Naive thymus-derived CD8-positive, alpha-beta T cell (primary cell): Measurements from ENCODE around the gene THAP9. TPM values are rescaled to one million over a fixed set of nuclear protein-coding genes. Genes with fewer than 3 reads are reported as not detected.

Source experiments
- ATAC-seq, 2 donors: fragments of 150-1000 bp; cut with Tn5 transposase in 1 of 2; sonication (Bioruptor Pico), chemical (Tn5 transposase) in 1 of 2; 1 replicate in 1 of 2; 2 replicates in 1 of 2; pipeline ENCODE4 v1.10.0; 2021; ENCODE audit warnings: mild to moderate bottlenecking in 2 of 2, moderate library complexity in 2 of 2
- POLR2A ChIA-PET: fragments of 350-600 bp; sonication (Branson Sonifier 250); formaldehyde crosslinking; loops from one replicate; lab custom pipeline; 2021; ENCODE audit warnings: antibody characterized with exemption; lab: Charles Lee
- DNase-seq, 10 donors: peaks; one replicate each; pipeline versions ENCODE4 v3.0.0 to v3.0.0-alpha.2; 2020 to 2022
- H3K27ac Mint-ChIP-seq, 10 donors: one replicate each; pipeline ENCODE4 v1.8.0; 2020 to 2022; ENCODE audit warnings: mild to moderate bottlenecking in 10 of 10, mixed read lengths in 10 of 10, moderate library complexity in 4 of 10, inconsistent platforms in 1 of 10
- H3K27me3 Mint-ChIP-seq, 5 donors: one replicate each; pipeline ENCODE4 v1.8.0; 2021 to 2022; ENCODE audit warnings: mixed read lengths in 5 of 5
- H3K36me3 Mint-ChIP-seq, 3 donors: one replicate each; pipeline ENCODE4 v1.8.0; 2020 to 2022; ENCODE audit warnings: mixed read lengths in 3 of 3, mild to moderate bottlenecking in 2 of 3, inconsistent platforms in 1 of 3
- H3K4me1 Mint-ChIP-seq, 4 donors: one replicate each; pipeline ENCODE4 v1.8.0; 2021 to 2022; ENCODE audit warnings: mixed read lengths in 4 of 4
- H3K4me3 Mint-ChIP-seq, 10 donors: one replicate each; pipeline ENCODE4 v1.8.0; 2020 to 2022; ENCODE audit warnings: mild to moderate bottlenecking in 10 of 10, mixed read lengths in 10 of 10, moderate library complexity in 6 of 10, inconsistent platforms in 1 of 10
- H3K9me3 Mint-ChIP-seq, 9 donors: one replicate each; pipeline ENCODE4 v1.8.0; 2020 to 2022; ENCODE audit warnings: mixed read lengths in 9 of 9, mild to moderate bottlenecking in 3 of 9, inconsistent platforms in 1 of 9, moderate library complexity in 1 of 9
- polyA plus RNA-seq, 3 donors: library from polyadenylated mRNA; unstranded; fragments of 300-500 nt; fragmentation: Illumina TruSeq; gene quantifications; one replicate each; pipeline ENCODE4 v1.2.3, GENCODE V29; 2021
- total RNA-seq, 8 experiments: library from RNA in 2 of 8; stranded (reverse) in 2 of 8; gene quantifications; one replicate each; pipeline ENCODE4 v1.2.3 and lab custom pipeline; 2021 to 2026

Gene THAP9
- total and polyA plus RNA-seq, 5 experiments from 2014 or later: 1.6 to 6.0 (median 2.9) TPM

- ATAC-seq: no peak
- POLR2A ChIA-PET: interaction anchor here (0.6 kb wide), 1 partner anchor 145 kb away, joined by 3 read pairs; no protein-coding TSS in a partner anchor
- H3K27ac Mint-ChIP-seq: peak overlapping the region in 6 of 10 donors; percentile 45 to 79 (median 70)
- H3K27me3 Mint-ChIP-seq: no peaks in the 10 kb centered on the region
- H3K4me1 Mint-ChIP-seq: peaks cover 8 to 24% (median 21%) of the 10 kb centered on the region in 4 donors
- no peak for DNase-seq
- peaks cover 0 to 86% (median 23%) of the 10 kb centered on the region in 3 donors for H3K36me3 Mint-ChIP-seq
- H3K9me3 Mint-ChIP-seq: no peaks in the 10 kb centered on the region
- no peak overlapping the region for H3K4me3 Mint-ChIP-seq
These were observed 33.7 kb upstream of the THAP9 start for GRCh38 chr4:82866706-82867385.

GRCh38 chr4:82868572-82868971, 32.0 kb upstream of the THAP9 start:
- H3K27ac Mint-ChIP-seq: no peak overlapping the region
- no peaks in the 10 kb centered on the region for H3K9me3 Mint-ChIP-seq
- ATAC-seq (no peak), DNase-seq (no peak)
- POLR2A ChIA-PET: no interaction called here
- peaks cover 0 to 86% (median 27%) of the 10 kb centered on the region in 3 donors for H3K36me3 Mint-ChIP-seq
- H3K4me1 Mint-ChIP-seq: peaks cover 8 to 24% (median 21%) of the 10 kb centered on the region in 4 donors
- no peak overlapping the region for H3K4me3 Mint-ChIP-seq
- no peaks in the 10 kb centered on the region for H3K27me3 Mint-ChIP-seq

DNA sequence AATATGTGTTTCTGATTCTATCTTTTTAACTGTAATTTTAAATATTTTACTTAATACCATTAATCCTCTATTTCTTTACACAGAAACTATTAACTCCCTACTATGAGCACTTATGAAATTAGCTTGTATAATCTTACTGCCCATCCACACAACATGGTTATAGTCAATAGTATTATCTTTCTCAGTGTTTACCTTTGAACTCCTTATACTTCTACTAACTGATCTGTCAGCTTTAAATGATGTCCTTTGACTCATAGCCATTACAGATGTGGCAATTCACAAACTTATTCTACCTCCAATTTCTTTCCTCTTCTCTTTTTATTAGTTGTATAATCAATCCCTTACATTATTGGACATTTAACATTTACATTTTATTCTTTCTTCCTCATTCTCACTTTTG, 15.1 kb upstream of the THAP9 start:
- POLR2A ChIA-PET: no interaction called here
- Mint-ChIP-seq H3K4me1 (peaks cover 16 to 66% (median 52%) of the 10 kb centered on the region in 4 donors), H3K9me3 (no peaks in the 10 kb centered on the region), H3K27ac (peak overlapping the region in 3 of 10 donors; percentile 8 to 30 (median 19)), H3K4me3 (peak overlapping the region in 1 of 10 donors; percentile 12), H3K27me3 (no peaks in the 10 kb centered on the region), H3K36me3 (peaks cover 0 to 38% (median 0%) of the 10 kb centered on the region in 3 donors)
- ATAC-seq: no peak
- no peak for DNase-seq

GRCh38 chr4:82886147-82886942, 14.2 kb upstream of the THAP9 start:
- H3K4me3 Mint-ChIP-seq: peak overlapping the region in 2 of 10 donors; percentile 1 to 12
- H3K9me3 Mint-ChIP-seq: no peaks in the 10 kb centered on the region
- H3K36me3 Mint-ChIP-seq: peaks cover 0 to 29% (median 0%) of the 10 kb centered on the region in 3 donors
- peak overlapping the region in 2 of 10 donors; percentile 8 to 43 for H3K27ac Mint-ChIP-seq
- H3K4me1 Mint-ChIP-seq: peaks cover 16 to 69% (median 51%) of the 10 kb centered on the region in 4 donors
- DNase-seq: no peak
- no peaks in the 10 kb centered on the region for H3K27me3 Mint-ChIP-seq
- POLR2A ChIA-PET: no interaction called here
- no peak for ATAC-seq

- H3K27me3 Mint-ChIP-seq: no peaks in the 10 kb centered on the region
- POLR2A ChIA-PET: interaction anchor here (0.6 to 3.7 kb wide), 4 partner anchors 11 to 458 kb away, joined by 4 to 40 read pairs (median 4); partner anchors contain the start of gene THAP9
- peaks cover 3 to 12% (median 4%) of the 10 kb centered on the region in 3 donors for H3K36me3 Mint-ChIP-seq
- peak overlapping the region; percentile 87 to 98 (median 94) for H3K4me3 Mint-ChIP-seq
- ATAC-seq (no peak), DNase-seq (no peak)
- no peaks in the 10 kb centered on the region for H3K9me3 Mint-ChIP-seq
- peak overlapping the region in 8 of 10 donors; percentile 87 to 99 (median 98) for H3K27ac Mint-ChIP-seq
- peaks cover 12 to 60% (median 47%) of the 10 kb centered on the region in 4 donors for H3K4me1 Mint-ChIP-seq
These were observed 11.2 kb upstream of the THAP9 start for GRCh38 chr4:82889287-82889686.

- Mint-ChIP-seq H3K9me3 (no peaks in the 10 kb centered on the region), H3K27ac (peak overlapping the region; percentile 92 to 99 (median 98)), H3K4me3 (peak overlapping the region; percentile 87 to 98 (median 94)), H3K27me3 (no peaks in the 10 kb centered on the region), H3K36me3 (peaks cover 5 to 19% (median 10%) of the 10 kb centered on the region in 3 donors), H3K4me1 (peaks cover 5 to 50% (median 40%) of the 10 kb centered on the region in 4 donors)
- ATAC-seq (peak; percentile 1 to 2), DNase-seq (no peak)
- POLR2A ChIA-PET: interaction anchor here (0.6 to 3.7 kb wide), 5 partner anchors 9 to 624 kb away, joined by 3 to 40 read pairs (median 4); partner anchors contain the start of genes COPS4, LIN54 and THAP9
These were observed 10.0 kb upstream of the THAP9 start for GRCh38 chr4:82890528-82890900.

- Mint-ChIP-seq H3K4me3 (peak within 1 kb of the TSS; percentile 87 to 98 (median 94)), H3K27me3 (no peaks in the 10 kb centered on the region), H3K4me1 (peaks cover 3 to 44% (median 36%) of the 10 kb centered on the region in 4 donors), H3K27ac (peak within 1 kb of the TSS; percentile 92 to 99 (median 98)), H3K36me3 (peaks cover 5 to 22% (median 14%) of the 10 kb centered on the region in 3 donors), H3K9me3 (no peaks in the 10 kb centered on the region)
- ATAC-seq: peak; percentile 90 to 91
- POLR2A ChIA-PET: interaction anchor here (0.6 to 3.7 kb wide), 5 partner anchors 9 to 144 kb away, joined by 3 to 40 read pairs (median 3); partner anchors contain the start of genes COPS4, LIN54 and THAP9
- DNase-seq: peak; percentile 92 to 98 (median 96)
These were observed 9.4 kb upstream of the THAP9 start, which contains the start of gene SEC31A for GRCh38 chr4:82890901-82891706. Gene SEC31A, minus strand, starts transcription at chr4:82891153. Its CDS starts 9,217 bp downstream, at chr4:82881936.

GRCh38 chr4:82891707-82892466, 8.6 kb upstream of the THAP9 start:
- ATAC-seq (no peak), DNase-seq (no peak)
- Mint-ChIP-seq H3K27me3 (no peaks in the 10 kb centered on the region), H3K4me3 (peak overlapping the region; percentile 87 to 98 (median 94)), H3K27ac (peak overlapping the region; percentile 92 to 99 (median 98)), H3K36me3 (peaks cover 5 to 28% (median 14%) of the 10 kb centered on the region in 3 donors), H3K9me3 (no peaks in the 10 kb centered on the region), H3K4me1 (peaks cover 6 to 44% (median 33%) of the 10 kb centered on the region in 4 donors)
- POLR2A ChIA-PET: interaction anchor here (0.6 to 3.7 kb wide), 6 partner anchors 8 to 462 kb away, joined by 3 to 40 read pairs (median 3); partner anchors contain the start of genes COPS4, HNRNPDL, LIN54 and THAP9

- Mint-ChIP-seq H3K36me3 (peaks cover 5 to 33% (median 14%) of the 10 kb centered on the region in 3 donors), H3K27ac (peak overlapping the region in 9 of 10 donors; percentile 52 to 99 (median 98)), H3K9me3 (no peaks in the 10 kb centered on the region), H3K4me3 (peak overlapping the region in 7 of 10 donors; percentile 29 to 98 (median 94)), H3K4me1 (peaks cover 8 to 44% (median 33%) of the 10 kb centered on the region in 4 donors), H3K27me3 (no peaks in the 10 kb centered on the region)
- POLR2A ChIA-PET: interaction anchor here (1.1 to 3.7 kb wide), 4 partner anchors 8 to 463 kb away, joined by 3 to 40 read pairs (median 4); partner anchors contain the start of genes COPS4, HNRNPDL and THAP9
- DNase-seq: no peak
- no peak for ATAC-seq
These were observed 8.1 kb upstream of the THAP9 start for GRCh38 chr4:82892467-82892802.

DNA sequence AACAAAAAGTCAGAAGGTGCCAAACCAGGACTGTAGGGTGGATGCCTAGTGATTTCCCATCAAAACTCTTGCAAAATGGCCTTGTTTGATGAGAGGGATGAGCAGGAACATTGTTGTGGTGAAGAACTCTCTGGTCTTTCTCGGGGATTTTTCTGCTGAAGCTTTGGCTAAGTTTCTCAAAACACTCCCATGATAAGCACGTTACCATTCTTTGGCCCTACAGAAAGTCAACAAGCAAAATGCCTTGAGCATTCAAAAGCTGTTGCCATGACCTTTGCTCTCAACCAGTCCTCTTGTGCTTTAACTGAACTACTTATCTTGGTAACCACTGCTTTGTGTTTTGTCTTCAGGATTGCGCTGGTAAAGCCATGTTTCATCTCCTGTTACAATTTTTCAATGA, 6.6 kb upstream of the THAP9 start:
- POLR2A ChIA-PET: no interaction called here
- no peak for DNase-seq
- Mint-ChIP-seq H3K9me3 (no peaks in the 10 kb centered on the region), H3K27ac (peak overlapping the region in 3 of 10 donors; percentile 36 to 51 (median 47)), H3K27me3 (no peaks in the 10 kb centered on the region), H3K36me3 (peaks cover 5 to 38% (median 14%) of the 10 kb centered on the region in 3 donors), H3K4me1 (peaks cover 14 to 41% (median 28%) of the 10 kb centered on the region in 4 donors), H3K4me3 (no peak overlapping the region)
- ATAC-seq: no peak

DNA sequence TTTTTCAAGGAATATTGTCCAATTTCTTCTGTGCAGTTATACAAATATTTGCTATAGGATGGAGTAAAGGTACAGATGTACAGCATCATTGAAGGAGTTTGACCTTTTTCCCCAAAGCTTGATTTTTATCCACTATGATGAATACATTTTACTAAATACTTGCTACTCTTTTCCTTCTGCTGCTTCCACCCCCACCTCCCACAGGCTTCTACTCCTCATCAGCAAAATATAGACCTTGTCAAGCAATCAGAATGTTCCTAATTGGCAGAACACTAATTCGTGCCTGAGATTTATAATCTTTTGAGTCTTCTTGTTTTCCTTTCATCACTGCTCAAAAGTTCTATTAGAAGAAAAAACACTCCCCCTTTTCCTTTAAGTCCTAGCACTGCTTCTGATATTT, 3.8 kb upstream of the THAP9 start:
- DNase-seq (no peak), ATAC-seq (no peak)
- POLR2A ChIA-PET: interaction anchor here (1.0 kb wide), 1 partner anchor 174 kb away, joined by 4 read pairs; no protein-coding TSS in a partner anchor
- Mint-ChIP-seq H3K27ac (peak overlapping the region in 8 of 10 donors; percentile 10 to 81 (median 46)), H3K4me1 (peaks cover 12 to 35% (median 13%) of the 10 kb centered on the region in 4 donors), H3K9me3 (no peaks in the 10 kb centered on the region), H3K36me3 (peaks cover 5 to 38% (median 14%) of the 10 kb centered on the region in 3 donors), H3K4me3 (peak overlapping the region in 1 of 10 donors; percentile 2), H3K27me3 (no peaks in the 10 kb centered on the region)
